ENCODE measurements around the gene MEOX2.

Gene MEOX2

DNA sequence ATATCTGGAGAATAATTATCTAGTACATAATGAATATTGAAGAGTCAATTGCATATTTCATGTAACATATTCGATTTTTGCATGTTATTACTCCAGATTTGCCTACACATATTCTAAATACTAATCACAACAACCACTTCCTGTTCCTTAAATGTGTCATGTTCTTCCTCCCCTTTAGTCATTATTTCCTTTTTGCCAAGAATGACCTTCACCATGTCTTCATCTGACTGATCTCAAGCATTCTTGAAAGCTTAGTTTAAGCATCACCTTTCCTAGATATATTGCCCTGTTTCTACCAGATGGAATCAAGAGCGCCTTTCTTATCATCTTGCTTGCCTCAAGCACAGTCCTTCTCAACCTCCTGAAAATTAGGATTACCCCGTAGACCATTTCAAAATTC is 23.5 kb upstream of the MEOX2 start:
- no peak overlapping the region for H3K4me3 ChIP-seq
- DNase-seq (ENCODE audit: low spot score), result no peak

DNA sequence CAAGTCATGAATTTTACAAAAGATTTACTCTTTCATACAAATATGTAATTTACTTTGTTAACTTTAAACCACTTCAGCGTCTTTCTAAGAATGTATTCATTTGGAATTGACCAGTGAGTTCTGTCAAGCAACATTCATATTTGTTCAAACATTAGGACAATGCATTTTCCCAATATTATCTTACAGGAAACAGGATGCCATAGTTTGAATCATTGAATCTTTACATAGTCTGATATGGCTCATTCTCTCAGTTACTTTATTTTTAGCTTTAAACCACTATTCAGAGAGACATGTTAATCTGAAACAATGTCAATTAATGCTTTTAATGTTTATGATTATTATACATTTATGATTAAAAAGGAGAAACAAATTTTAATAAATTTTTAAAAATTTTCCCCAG is 21.1 kb upstream of the MEOX2 start:
- TF ChIP-seq, protein P1, sequence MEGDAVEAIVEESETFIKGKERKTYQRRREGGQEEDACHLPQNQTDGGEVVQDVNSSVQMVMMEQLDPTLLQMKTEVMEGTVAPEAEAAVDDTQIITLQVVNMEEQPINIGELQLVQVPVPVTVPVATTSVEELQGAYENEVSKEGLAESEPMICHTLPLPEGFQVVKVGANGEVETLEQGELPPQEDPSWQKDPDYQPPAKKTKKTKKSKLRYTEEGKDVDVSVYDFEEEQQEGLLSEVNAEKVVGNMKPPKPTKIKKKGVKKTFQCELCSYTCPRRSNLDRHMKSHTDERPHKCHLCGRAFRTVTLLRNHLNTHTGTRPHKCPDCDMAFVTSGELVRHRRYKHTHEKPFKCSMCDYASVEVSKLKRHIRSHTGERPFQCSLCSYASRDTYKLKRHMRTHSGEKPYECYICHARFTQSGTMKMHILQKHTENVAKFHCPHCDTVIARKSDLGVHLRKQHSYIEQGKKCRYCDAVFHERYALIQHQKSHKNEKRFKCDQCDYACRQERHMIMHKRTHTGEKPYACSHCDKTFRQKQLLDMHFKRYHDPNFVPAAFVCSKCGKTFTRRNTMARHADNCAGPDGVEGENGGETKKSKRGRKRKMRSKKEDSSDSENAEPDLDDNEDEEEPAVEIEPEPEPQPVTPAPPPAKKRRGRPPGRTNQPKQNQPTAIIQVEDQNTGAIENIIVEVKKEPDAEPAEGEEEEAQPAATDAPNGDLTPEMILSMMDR (IDR thresholded peaks at IDR 0.05), result no peak
- no peak overlapping the region for H3K27ac ChIP-seq
- no peak for DNase-seq (ENCODE audit: low spot score)
- H3K4me3 ChIP-seq, result no peak overlapping the region

More for the DNA sequence above, 23.5 kb upstream of the MEOX2 start:
- H3K27ac ChIP-seq, result no peak overlapping the region
- TF ChIP-seq, protein P1 (IDR thresholded peaks at IDR 0.05), result no peak

DNA sequence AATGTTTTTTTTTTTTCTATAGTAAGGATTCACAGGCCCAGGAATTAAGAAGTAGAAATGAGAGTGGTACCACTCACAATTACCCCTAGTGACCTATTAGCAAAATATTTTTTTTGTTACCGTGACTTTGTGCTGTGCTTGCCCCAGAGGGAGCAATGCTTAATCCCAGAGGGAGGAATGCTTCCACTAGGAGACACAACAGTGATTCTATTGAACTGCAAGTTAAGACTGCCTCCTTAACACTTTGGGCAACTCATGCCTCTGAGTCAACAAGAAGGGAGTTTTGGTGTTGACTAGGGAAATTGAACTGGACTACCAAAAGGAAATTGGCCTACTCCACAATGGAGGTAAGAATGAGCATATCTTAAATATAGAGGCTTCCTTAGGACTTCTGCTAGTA is 17.2 kb upstream of the MEOX2 start:
- no peak overlapping the region for H3K27ac ChIP-seq
- DNase-seq (ENCODE audit: low spot score), result no peak
- no peak overlapping the region for H3K4me3 ChIP-seq
- TF ChIP-seq, protein P1 (IDR thresholded peaks at IDR 0.05), result no peak

DNA sequence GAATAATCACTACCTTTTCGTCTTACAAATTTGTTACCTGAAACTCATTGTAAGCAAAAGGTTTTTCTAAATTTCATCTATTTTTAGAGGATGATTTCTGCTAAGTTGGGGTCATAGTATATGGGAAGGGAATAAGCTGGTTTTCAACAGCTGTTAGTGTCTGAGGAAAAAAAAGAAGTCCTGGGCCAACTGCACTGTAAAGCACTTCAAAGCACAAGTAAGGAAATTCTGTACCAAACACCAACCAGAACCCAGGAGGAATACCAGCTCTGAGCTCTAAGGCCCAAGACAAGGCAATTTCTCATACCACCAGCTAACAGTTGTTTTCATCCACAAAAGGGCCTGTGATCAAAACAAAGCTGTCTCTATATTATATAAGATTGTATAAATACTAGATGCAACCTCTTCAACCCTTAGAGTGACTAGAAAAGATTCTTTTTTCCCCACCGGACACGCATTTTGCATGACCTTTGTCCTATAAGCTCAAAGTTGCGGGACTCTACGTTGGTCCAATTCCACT is 6.1 kb upstream of the MEOX2 start:
- DNase-seq (ENCODE audit: low spot score), result no peak
- Histone ChIP-seq H3K4me3 (no peak overlapping the region), H3K27ac (no peak overlapping the region)
- TF ChIP-seq, protein P1 (IDR thresholded peaks at IDR 0.05), result no peak

DNA sequence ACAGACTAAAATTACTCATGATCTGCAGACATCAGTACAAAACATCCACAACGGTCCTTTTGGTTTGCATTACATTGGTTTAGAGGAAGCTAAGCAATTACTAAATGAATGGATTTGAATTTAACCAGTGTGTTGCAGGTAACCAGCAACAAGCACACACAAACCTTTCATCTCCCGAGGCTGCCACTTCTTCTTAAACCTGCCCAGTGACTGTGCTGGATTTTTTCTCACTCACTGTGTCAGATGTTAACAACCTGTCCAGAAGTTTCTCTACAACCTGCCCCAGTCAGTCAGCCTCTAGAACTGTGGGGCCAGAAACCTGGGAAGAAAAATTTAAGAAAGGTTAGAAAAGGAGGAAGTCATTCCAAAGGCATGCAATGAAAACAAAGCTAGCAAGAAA is 2.4 kb upstream of the MEOX2 start:
- H3K27ac ChIP-seq, result peak overlapping the region in 1 of 2 donors; percentile 26
- H3K4me3 ChIP-seq, result peak overlapping the region; percentile 92
- TF ChIP-seq, protein P1 (IDR thresholded peaks at IDR 0.05), result no peak
- DNase-seq (ENCODE audit: low spot score), result no peak

DNA sequence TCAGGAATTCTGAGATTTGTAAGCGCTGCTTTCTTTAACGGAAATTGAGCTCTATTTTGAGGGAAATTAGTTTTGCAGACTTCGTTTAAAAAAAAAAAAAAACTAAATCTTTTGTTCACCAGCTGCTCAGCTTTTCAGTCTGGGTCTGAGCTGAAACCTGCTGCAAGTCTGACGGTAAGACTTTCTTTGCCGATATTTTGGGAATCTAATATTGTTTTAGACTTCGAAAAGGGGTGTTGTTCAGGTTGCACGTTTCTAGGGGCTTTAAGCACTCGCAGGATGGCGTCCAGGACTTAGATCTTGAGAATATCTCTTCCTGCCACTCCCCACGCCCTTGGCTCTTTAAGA is 1.8 kb upstream of the MEOX2 start:
- peak overlapping the region in 1 of 2 donors; percentile 92 for H3K27ac ChIP-seq
- TF ChIP-seq, protein P1 (IDR thresholded peaks at IDR 0.05), result no peak
- H3K4me3 ChIP-seq, result peak overlapping the region; percentile 92
- DNase-seq (ENCODE audit: low spot score), result no peak

DNA sequence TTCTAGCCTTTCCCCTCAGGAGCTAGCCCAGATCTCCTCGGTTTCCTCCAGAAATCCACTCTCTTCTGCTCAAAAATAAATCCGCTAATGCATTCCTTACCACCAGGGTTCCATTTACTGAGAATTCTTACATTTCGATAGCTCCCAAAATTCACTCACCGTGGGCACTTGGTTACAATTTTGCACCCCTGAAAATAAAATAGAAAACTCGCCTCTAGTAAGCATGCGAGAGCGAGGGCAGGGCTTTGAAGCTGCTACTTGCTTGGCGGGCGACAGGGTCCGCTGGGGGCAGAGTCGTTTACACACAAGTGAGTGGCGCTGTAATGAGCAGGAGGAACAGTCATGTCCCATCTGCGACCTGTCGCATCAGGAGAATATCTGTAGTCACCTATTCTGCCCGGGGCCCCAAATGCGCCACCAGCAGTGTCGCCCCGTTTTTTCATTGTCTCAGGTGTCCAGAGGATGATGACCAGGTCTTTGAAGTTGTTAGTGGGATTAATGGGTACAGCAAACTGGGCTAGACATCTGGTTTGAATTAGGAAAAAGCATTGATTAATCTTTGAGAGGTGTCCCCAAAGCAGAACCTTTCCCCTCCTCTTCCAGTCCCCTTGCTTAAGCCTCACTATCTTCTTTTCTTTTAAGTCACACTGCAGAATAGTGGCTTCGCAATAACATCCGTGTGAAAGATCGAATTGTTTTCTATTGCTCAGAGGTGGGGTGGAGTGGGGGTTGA is 1.2 kb upstream of the MEOX2 start:
- TF ChIP-seq, protein P1 (IDR thresholded peaks at IDR 0.05), result no peak
- no peak for DNase-seq (ENCODE audit: low spot score)
- peak overlapping the region; percentile 92 for H3K4me3 ChIP-seq
- peak overlapping the region; percentile 43 to 92 for H3K27ac ChIP-seq

Measured in coronary artery (tissue), 2 donors.